GM11168 (cell line): Measurements from ENCODE around the gene GNB2.

Experiments
- in situ Hi-C: fragments of 300-500 bp; cut with MboI; formaldehyde crosslinking; loops from one replicate; pipeline ENCODE4 v1.12.0; 2022; ENCODE audit warnings: low sequenced_read_pairs; ENCODE audit not compliant: unreplicated experiment

GNB2 gene

DNA sequence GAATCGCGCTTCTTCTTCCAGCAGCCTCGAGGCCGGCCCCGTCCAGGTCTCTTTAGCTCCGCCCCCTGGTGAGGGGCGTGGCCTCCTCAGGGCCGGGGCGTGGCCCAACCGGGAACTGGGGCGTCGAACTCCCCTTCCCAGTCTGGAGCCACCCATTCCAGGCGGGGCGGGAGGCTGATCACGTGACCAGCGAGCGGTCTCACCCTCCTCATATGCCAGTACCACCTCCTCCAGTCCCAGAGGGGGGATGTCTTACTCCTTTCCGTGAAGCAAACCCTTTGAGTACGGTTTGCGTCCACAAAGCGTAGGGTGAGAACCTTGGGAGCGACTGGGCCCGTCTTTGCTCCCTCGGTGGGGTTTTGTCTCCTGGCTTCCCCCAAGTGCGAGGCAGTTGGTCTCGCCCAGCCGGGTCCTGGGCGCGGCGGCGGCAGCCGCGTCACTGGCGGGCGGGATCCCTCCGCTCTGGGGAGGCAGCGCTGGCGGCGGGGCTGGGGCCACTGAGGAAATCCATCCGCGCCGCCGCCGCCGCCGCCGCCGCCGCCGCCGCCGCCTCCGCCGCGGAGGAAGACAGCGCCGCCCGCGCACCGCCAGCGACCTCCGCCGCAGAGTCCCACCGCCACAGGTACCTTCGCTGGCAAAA, at the start of gene GNB2:
Gene GNB2, plus strand, starts transcription at position 439 of the 640 bp plus-strand sequence. CDS start 2,526 bp downstream, outside the sequence.
- in situ Hi-C loops, result no loop called here

DNA sequence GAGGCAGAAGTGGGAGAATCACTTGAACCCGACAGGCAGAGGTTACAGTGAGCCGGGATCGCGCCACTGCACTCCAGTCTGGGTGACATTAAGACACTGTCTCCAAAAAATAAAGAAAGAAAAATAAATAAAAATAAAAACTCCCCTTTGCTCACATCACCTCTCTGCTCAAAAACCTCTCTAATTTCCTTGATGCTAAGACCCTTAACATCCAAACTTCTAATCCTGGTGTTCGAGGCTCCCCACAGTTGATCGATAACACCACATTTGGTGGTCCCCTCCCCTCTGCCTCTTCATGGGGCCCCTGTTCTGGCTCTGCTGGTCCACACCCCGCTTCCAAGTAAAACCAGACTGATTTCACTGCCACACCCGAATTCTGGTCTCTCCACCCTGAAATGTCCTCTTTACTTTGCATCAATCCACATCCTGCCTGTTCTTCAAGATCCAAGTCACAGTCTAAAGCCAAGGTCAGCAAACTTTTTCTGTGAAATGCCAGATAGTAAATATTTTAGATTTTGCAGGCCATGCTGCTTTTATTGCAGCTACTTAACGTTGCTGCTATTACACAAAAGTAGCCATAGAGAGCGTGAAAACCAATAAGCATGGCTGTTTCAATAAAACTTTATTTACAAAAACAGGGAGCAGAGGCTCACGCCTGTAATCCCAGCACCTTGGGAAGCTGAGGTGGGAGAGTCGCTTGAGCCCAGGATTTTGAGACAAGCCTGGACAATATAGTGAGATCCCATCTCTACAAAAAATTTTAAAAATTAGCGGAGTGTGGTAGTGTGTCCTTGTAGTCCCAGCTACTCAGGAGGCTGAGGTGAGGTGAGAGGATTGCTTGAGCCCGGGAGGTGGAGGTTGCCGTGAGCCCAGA, 49.4 kb upstream of the GNB2 start:
- in situ Hi-C loops, result no loop called here

DNA sequence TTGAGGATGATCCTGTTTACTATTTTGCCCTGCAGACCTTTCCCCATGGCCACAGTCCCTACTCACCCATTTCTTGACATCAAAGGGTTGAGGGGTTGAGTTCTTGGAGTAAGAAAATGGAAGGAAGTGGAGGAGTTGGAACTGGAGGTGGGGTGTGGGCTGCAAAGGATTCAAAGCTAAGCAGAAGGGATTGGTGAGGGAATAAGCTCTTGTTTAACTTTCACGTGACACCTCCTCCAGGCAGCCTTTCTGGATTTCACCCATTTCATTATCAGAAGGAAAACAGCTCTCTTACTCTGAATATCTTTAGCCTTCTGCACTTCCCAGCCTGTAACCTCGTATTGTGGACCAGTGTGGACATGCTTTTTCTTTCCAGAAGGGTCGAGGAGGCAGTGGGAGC, 47.5 kb upstream of the GNB2 start:
- in situ Hi-C loops, result no loop called here

DNA sequence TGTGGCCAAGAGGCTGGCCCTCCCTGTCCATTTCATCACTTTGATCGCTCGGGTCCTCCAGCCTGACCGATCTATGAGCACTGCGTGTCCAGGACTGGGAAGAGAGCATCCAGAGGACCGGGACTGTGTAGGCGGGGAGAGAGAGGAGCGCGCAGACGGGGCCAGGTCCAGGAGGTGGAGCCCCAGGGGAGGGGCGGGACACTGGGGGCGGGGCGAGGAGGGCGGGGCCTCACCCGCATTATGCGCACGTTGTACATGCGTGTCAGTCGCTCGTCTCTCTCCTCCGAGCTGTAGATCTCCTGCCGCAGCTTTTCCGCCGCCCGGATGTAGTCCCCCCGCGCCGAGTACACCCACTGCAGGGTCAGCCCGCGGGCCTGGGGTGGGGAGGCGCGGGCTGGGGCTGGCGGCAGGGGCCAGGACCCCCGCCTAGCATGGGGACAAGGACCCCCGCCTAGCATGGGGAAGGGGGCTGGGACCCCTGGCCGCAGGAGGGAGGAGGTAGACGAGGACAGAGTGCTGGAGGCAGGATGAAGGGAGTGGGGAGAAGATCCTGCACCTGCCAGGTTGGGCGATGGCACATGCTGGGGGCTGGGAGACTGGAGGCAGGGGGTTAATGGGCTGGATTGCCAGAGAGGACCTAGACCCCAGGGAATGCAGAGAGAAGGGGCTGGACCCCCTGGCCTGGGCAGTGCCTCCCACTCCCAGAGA, 46.9 kb upstream of the GNB2 start:
- in situ Hi-C loops, result no loop called here

DNA sequence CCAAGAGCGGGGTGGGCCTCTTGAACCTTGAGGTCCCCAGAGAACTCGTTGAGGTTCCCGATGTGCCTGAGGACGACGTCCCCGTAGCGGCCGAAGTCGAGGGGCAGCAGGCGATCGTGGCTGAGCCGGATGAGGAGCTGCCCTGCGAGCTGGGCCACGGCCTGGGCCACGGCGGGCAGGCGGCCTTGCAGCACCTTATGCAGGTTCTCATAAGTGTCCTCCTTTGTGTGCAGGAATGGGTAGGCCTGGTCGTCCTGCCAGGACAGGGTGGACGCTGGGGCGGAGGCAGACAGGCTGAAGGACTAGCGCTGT, 46.3 kb upstream of the GNB2 start:
- in situ Hi-C loops, result no loop called here

DNA sequence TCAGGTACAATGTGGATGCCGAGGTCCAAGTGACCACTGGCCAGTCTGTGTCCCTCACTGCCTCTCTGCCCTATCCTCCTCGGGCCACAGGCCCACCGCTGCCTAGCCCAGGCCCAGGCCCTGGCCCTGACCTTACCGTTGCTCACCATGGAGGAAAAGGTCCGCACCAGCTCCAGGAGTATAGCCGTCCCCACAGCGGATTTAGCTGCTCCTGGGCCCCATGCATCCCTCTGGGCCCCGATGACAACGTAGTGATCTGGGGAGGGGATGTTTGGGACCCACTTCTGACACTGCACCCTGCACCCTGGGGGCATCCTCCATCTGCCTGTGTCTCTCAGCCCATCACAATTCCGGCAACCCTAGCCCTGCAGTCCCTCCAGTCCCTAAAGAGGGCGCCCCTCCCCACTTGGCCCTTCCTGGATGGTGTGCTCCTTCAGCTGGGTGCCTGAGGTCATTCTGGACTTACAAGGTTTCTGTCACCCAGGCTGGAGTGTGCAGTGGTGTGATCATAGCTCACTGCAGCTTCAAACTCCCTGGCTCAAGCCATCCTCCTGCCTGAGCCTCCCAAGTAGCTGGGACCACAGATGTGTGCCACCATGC, 44.3 kb upstream of the GNB2 start:
- in situ Hi-C loops, result no loop called here

DNA sequence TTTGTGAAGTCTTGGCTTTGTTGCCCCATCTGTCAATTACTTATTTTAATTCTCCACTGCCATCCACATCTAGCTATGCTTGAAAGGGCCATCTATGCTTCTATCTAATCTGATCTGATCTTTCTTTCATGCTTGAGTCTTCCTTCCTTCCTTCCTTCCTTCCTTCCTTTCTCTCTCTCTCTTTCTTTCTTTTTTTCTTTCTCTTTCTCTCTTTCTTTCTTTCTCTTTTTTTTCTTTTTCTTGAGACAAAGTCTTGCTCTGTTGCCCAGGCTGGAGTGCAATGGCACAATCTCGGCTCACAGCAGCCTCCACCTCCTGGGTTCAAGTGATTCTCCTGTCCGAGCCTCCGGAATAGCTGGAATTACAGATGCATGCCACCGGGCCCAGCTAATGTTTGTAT, 43.5 kb upstream of the GNB2 start:
- in situ Hi-C loops, result no loop called here

DNA sequence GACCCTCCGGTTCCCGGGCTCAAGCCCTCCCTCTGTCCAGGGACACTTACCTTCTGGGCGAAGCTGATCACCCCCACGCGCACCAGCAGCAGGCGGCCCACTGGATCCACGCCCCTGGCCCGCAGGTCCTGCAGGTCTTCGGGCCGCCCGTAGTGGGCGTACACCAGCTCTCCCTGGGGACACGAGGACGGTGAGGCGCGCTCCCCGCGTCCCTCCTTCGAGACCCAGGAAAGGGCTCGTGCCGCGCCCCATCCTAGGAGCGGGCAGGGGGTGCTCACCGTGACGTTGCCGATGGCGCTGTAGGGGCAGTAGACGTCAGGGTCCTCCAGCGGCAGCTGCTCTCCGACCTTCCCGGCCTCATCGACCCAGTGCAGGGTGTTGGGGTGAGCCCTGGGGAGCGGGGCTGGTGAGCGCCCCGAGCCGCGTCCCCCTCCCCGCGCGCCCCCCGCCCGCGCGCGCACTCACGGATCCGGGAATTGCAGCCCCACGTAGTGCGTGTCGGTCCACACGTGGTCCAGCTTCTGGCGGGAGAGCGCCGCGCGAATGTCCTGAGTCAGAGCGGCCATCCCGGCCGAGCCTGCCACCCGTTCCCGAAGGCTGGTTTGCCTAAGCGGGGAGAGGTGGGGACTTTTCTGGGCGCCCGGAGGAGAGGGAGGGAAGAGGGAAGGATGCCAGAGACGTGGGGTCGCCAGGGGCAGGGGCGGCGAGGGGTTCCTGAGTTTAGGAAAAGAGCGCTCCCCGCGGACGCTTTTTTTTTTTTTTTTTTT, 40.4 kb upstream of the GNB2 start:
- in situ Hi-C loops, result no loop called here

DNA sequence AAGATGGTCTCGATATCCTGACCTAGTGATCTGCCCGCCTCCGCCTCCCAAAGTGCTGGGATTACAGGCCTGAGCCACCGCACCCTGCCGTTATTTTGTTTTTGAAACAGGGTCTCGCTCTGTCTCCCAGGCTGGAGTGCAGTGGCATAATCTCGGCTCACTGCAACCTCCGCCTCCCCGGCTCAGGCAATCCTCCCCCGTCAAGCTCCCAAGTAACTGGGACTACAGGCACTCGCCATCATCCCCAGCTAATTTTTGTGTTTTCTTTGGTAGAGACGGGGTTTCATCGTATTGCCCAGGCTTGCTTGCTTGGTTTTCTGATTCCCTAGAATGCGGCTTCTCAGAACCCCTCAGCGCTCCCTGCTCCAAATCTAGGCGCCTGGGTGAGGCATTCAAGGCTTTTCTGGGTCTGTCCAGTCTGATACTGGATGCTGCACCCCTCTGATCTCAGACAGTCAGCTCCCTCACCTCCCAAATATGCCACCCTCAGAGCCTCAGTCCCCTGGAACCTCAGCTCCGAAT, 33.5 kb upstream of the GNB2 start:
- in situ Hi-C loops, result no loop called here

DNA sequence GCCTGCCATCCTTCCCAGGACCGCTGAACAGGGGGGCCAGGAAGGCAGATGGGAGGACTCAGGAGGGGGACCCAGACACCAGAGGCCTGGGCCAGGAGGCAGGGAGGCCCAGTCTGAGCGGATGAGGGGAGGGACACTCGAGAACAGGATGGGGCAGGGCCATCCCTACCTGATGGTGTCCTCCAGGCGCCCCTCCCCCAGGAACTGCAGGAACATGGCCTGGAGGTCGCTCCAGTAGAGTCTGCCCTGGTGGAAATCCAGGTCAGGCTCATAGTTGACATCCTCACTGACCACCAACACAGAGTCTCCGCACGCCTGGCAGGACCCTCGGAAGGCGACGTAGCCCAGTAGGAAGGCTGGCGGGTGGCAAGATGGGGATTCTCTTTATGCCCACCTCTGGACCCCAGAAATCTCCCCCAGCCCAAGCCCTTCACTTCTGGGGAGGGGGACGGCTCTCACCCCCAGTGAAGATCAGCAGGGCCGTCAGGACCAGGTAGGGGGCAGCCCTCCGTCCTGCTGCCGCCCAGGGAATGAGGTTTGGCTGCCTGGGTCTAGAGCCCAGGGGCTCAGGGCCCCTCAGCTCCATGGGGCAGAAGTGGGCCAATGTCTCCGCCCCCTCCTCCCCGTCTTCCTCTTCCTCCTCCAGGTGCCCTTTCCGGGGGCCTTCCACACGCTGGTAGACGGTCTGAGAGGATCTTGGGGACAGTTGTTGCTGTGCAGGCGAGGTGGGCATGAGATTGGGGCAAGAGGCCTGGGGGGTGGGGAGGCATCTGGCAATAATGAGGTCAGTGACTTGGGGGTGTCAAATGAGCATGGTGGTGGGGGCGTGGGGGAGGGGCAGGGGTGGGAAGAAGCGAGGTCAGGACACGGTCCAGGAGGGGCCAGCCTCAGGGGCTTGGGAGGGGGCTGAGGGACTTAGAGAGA, 32.8 kb upstream of the GNB2 start:
- in situ Hi-C loops, result no loop called here

DNA sequence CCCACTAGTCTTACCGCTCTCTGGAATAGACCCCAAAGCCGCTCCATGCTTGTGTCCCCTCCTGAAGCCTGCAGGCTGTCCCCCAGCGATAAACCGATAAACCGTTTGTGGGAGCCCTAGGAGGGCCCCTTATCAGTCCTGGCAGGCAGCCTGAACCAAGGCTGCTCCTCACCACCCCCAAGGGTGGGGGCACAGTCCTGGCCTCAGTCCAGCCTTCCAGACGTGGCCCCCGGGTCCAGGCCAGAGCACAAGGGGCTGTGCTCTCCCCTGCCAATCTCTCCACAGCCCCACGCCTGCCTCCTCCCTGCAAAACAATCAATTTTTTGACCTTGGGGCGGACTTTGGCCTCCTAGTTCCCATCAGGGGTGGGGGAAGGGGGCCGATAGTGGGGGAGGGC, 32.1 kb upstream of the GNB2 start, which contains the start of gene TFR2:
Gene TFR2, minus strand, starts transcription at position 90 of the 397 bp plus-strand sequence. Its CDS starts 43 bp downstream, at position 47.
- in situ Hi-C loops, result no loop called here

DNA sequence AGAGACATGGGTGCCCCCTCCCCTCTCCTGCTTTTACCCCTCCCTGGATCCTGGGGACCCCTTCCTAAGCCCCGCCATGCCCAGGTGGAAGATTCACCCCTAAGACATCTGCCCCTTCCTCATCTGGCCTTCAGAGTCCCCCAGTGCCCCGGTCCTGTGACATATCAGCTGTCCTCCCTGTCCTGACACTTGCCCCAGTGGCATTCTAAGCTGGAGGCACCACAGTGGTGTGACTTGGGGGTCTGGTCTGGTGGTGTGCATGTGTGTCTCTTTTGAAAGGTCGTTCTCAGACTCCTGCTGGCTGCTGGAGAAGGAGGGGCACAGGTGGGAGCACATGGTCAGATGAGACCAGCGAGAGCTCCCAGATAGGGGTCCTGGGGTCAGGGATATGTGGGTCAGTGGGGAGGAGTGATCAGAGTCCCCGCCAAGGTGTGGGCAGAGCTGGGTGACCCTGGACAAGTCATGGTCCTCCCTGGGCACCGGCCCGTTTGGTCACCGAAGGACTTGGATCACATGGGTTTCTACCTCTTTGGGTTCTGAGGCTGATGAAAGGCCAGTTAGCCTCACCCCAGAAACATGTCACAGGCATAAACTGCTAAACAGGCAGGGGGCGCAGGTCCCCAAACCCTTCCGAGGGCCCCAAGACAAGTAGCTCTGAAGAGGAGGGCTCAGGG, 31.5 kb upstream of the GNB2 start:
- in situ Hi-C loops, result no loop called here

DNA sequence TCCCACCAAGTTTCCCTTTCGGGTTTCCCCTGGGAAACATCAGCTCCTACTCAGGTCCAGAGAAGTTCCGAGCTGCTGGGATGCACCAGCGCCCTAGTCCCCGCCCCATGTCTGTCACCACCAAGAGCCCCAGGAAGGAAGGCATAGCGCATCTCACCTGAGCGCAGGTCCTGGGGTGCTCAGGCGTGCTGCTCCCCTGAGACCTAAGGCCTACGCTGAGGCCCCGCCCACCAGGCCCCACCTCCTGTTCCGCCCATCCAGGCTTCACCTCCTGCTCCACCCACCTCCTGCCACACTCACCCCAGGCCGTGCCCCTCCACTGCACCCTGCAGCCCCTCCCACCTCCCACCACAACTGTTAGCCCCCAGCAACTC, 31.0 kb upstream of the GNB2 start:
- in situ Hi-C loops, result no loop called here

DNA sequence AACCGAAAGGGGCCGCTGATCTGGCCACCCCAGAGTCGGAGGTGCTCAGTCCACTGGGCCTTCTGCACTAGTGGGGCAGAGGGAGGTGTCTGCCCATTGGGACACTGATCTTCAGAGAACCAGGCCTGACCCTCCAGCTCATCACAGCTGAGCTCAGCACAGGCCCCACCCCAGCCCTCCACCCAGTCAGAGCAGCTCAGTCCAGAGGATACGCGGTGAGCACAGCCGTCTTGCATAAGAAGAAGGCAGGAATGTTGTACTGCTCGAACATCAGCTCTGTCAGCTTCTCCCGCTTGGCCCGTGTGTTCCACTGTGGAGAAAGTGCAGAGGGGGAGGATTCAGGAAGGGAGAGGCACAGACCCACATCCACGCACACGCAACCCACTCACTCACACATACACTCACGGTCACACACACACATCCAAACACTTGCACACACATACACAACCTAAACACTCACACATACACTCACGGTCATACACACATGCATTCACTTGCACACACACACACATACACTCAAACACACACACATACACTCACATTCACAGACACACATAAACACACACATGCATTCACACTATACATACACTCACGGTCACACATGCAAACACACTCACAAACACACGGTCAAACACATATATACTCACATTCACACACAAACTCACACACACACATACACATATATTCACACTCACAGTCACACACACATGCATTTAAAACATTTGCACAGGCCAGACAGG, 23.5 kb upstream of the GNB2 start:
- in situ Hi-C loops, result no loop called here

DNA sequence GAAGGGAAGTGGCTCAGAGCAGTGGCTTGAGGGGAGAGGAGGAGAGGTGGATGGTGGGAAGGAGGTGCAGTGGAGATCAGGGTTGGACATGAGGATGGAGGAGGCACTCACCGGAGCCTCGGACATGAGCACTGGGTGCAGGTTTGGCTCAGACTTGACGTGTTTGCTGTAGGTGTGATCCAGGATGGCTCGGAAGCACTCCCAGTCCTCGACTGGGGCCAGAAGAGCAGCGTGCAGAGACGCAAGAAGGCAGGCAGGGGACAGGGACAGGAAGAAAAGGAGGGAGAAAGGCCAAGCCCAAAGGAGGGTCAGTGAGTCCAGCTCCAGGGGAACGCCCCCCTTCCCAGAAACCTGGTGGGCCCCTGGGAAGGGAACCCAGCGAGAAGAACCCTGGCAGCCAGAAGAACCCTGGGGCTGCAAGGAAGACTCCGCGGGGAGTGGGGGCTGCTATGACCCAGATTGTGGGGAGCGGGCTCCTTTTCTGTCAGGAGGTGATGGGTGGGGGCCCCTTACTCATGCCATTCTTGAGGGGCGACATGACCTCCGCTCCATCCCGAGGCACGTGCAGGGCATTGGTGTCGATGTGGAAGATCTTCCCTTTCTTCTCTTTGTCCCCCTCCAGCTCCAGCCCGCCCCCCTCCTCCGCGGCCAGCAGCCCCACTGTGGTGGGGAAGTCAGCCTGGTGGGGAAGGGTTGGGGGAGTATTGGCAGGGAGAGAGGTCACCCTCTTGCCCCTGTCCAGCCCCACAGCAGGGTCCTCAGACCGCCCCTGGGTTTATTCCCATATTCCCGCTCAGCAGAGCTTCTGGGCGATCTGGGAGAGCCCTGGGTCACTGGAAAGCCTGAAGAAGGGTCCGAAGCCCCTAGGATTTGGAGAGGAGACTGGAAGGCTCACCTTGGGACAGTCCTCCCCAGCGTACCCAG, 18.4 kb upstream of the GNB2 start:
- in situ Hi-C loops, result no loop called here

DNA sequence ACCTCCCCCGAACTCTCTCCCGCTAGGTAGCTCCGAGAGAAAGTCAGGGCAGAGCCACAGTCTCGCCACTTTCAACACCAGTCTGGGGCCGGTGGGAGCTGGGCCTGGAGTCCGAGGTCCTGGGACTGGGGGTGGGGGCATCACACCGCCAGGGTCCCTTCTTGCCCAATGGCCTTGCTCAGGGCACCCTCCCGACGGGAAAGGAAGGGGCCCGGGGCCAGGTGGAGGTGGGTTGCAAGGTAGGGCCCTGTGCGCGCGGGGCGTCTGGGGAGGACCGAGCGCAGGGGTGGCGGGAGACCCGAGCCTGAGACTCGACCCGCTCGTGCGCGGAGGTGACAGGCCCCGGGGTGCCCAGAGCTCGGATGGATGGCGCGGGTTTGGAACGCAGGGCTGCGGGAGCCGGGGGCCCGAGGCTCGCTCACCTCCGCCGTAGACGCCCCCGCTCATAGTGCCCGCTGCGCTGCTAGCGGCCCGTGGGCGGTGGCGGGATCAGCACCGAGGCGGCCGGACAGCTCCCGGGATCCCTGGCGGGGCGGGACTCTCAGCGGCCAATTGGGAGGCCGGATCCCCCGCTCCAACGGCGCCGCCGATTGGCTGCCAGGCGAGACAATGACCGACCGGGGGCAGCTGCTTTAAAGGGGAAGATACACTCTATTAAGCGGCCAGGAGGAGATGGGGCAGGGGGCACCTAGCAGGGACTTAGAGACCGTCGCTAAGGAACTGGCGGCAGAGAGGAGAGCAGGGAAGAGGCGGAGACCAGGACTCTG, 17.4 kb upstream of the GNB2 start, which contains the start of gene ACTL6B:
Gene ACTL6B, minus strand, starts transcription at position 541 of the 767 bp plus-strand sequence. Its CDS starts 94 bp downstream, at position 447.
- in situ Hi-C loops, result no loop called here
